NCI-H526 (cell line): ENCODE data around the gene RORB.

Experiments
- DNase-seq, 2 experiments: peaks; one replicate each; lab custom pipeline; 2025; lab: John Stamatoyannopoulos, UW

RORB gene

GRCh38 chr9:74719306-74719705, 222.2 kb downstream of the RORB start:
- DNase-seq = no peak

GRCh38 chr9:74721696-74722660, 224.8 kb downstream of the RORB start:
- peak in 1 of 2 experiments; percentile 15 for DNase-seq

- DNase-seq = no peak
These were observed 227.2 kb downstream of the RORB start for GRCh38 chr9:74724317-74724716.

GRCh38 chr9:74726581-74726980, 229.4 kb downstream of the RORB start:
- DNase-seq = no peak

- no peak for DNase-seq
These were observed 231.0 kb downstream of the RORB start for GRCh38 chr9:74728176-74728575.

- no peak for DNase-seq
These were observed 232.1 kb downstream of the RORB start for GRCh38 chr9:74729136-74729695.

- no peak for DNase-seq
These were observed 238.6 kb downstream of the RORB start for GRCh38 chr9:74735761-74736160.

GRCh38 chr9:74736646-74737045, 239.5 kb downstream of the RORB start:
- no peak for DNase-seq

- no peak for DNase-seq
These were observed 245.2 kb downstream of the RORB start for GRCh38 chr9:74742191-74742790.
